ENCODE data around the gene CLEC4F.

CLEC4F gene

DNA sequence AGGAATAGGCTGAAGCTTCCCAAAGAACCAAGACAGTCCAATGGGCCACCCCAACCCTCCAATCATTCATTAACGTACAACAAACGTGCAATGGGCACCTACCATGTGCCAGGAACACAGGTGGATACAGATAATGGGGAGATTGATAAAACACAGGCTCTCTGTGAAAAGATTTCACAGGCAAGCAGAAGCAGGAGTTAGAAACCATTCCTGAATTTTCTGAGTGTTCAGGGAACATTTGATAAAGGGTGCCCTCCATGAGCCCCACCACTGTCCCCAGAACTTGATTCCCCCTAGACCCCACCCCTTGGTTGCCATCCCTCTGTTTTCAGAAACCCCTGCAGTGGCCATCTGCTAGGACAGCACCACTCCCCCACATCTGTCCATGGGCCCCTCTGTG, 13.7 kb upstream of the CLEC4F start:
- H4K8ac ChIP-seq (ENCODE audit: low read length) = no peak overlapping the region
- H3K4me3 ChIP-seq (ENCODE audit: insufficient read depth in 1 of 2, low read depth in 1 of 2, low read length in 2 of 2) = no peak overlapping the region
- no peak overlapping the region for H3K14ac ChIP-seq (ENCODE audit: low read length in 2 of 2)
- H3K4ac ChIP-seq (ENCODE audit: low read depth in 1 of 2, low read length in 2 of 2) = no peak overlapping the region
- no peaks in the 10 kb centered on the region for H3K9me3 ChIP-seq (ENCODE audit: control insufficient read depth, low read length)
- no peak overlapping the region for H2BK120ac ChIP-seq (ENCODE audit: low read depth, low read length)
- H2BK5ac ChIP-seq (ENCODE audit: low read depth, low read length, poor library complexity, severe bottlenecking) = no peak overlapping the region
- no peaks in the 10 kb centered on the region for H3K79me1 ChIP-seq (replicated peaks; ENCODE audit: low read length, poor library complexity, severe bottlenecking)
- 74% methylated on average over 2 of the region's 2 CpGs for WGBS
- no peaks in the 10 kb centered on the region for H3K36me3 ChIP-seq (ENCODE audit: control insufficient read depth in 1 of 2, insufficient read depth in 2 of 2, low read depth in 1 of 2, low read length in 2 of 2)
- H3K4me1 ChIP-seq (ENCODE audit: control insufficient read depth, insufficient read depth, low read depth, low read length) = no peaks in the 10 kb centered on the region
- H2BK15ac ChIP-seq (ENCODE audit: low read depth, poor library complexity, severe bottlenecking) = no peak overlapping the region
- no peak overlapping the region for H4K91ac ChIP-seq (ENCODE audit: low read length)
- no peak overlapping the region for H2BK12ac ChIP-seq (ENCODE audit: low read length in 2 of 2)
- H3K23ac ChIP-seq (ENCODE audit: low read length in 2 of 2) = no peak overlapping the region
- H3K27ac ChIP-seq (ENCODE audit: low read length, poor library complexity, severe bottlenecking) = no peak overlapping the region
- no peak overlapping the region for H3K9ac ChIP-seq (ENCODE audit: low read length)
- H3K27me3 ChIP-seq (ENCODE audit: control insufficient read depth in 1 of 2, insufficient read depth in 1 of 2, low read length in 2 of 2) = peaks cover 37 to 68% of the 10 kb centered on the region in 2 experiments
- DNase-seq = no peak
- no peak overlapping the region for H3K4me2 ChIP-seq (ENCODE audit: low read length, poor library complexity, severe bottlenecking)
- no peak overlapping the region for H2AFZ ChIP-seq (ENCODE audit: low read depth, low read length)
- H3K18ac ChIP-seq (ENCODE audit: low read depth in 1 of 2, low read length in 2 of 2) = no peak overlapping the region
- no peak overlapping the region for H2AK5ac ChIP-seq (ENCODE audit: low read length, severe bottlenecking)

DNA sequence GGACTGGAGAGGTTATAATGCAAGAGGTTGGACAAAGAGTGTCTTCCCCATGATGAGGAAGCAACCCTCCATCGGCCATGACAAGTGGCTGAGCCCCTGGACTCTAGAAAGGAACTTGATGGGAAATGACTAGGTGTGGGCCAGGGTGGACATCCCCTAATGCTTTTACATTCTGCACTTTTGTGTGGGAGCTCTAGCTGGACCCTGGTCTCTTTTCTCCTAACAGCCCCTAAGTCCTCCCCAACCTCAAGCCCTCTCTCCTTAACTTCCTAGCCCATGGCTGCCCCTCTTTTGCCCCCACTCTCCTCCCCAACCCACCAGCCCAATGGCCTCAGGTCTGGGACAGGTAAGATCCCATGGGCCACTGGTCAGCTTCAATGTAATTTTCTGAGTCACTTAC, 12.8 kb upstream of the CLEC4F start:
- DNase-seq = no peak
- Histone ChIP-seq H2BK5ac (ENCODE audit: low read depth, low read length, poor library complexity, severe bottlenecking) (no peak overlapping the region), H3K27ac (ENCODE audit: low read length, poor library complexity, severe bottlenecking) (no peak overlapping the region), H3K18ac (ENCODE audit: low read depth in 1 of 2, low read length in 2 of 2) (no peak overlapping the region), H2BK15ac (ENCODE audit: low read depth, poor library complexity, severe bottlenecking) (no peak overlapping the region), H3K4me1 (ENCODE audit: control insufficient read depth, insufficient read depth, low read depth, low read length) (no peaks in the 10 kb centered on the region), H3K27me3 (ENCODE audit: control insufficient read depth in 1 of 2, insufficient read depth in 1 of 2, low read length in 2 of 2) (peaks cover 40 to 64% of the 10 kb centered on the region in 2 experiments), H3K14ac (ENCODE audit: low read length in 2 of 2) (no peak overlapping the region), H3K23ac (ENCODE audit: low read length in 2 of 2) (no peak overlapping the region), H2BK120ac (ENCODE audit: low read depth, low read length) (no peak overlapping the region), H3K79me1 (replicated peaks; ENCODE audit: low read length, poor library complexity, severe bottlenecking) (no peaks in the 10 kb centered on the region), H3K36me3 (ENCODE audit: control insufficient read depth in 1 of 2, insufficient read depth in 2 of 2, low read depth in 1 of 2, low read length in 2 of 2) (no peaks in the 10 kb centered on the region), H4K8ac (ENCODE audit: low read length) (no peak overlapping the region), H3K9me3 (ENCODE audit: control insufficient read depth, low read length) (no peaks in the 10 kb centered on the region), H2BK12ac (ENCODE audit: low read length in 2 of 2) (no peak overlapping the region), H3K9ac (ENCODE audit: low read length) (no peak overlapping the region), H2AK5ac (ENCODE audit: low read length, severe bottlenecking) (no peak overlapping the region), H3K4me3 (ENCODE audit: insufficient read depth in 1 of 2, low read depth in 1 of 2, low read length in 2 of 2) (no peak overlapping the region), H3K4me2 (ENCODE audit: low read length, poor library complexity, severe bottlenecking) (no peak overlapping the region), H3K4ac (ENCODE audit: low read depth in 1 of 2, low read length in 2 of 2) (no peak overlapping the region), H4K91ac (ENCODE audit: low read length) (no peak overlapping the region), H2AFZ (ENCODE audit: low read depth, low read length) (no peak overlapping the region)
- 65% methylated on average over 1 of the region's 1 CpG for WGBS

DNA sequence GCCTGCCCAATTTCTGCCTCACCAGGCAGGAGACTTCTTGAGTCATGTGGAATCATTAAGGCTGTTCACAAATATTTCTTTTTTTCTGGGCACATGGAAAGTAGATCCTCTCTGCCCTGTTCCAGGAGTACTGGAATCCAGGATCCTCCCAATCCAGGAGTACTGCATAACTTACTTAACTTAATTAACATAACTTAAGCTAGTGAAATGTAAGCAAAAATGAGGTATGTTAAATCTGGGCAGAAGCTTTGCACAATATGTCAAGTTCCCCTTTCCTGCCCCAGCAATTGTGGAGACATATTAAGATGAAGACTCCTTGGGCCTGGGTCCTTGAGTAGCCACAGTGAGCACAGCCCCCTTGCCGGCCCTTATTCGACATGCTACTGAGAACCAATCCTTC, 12.0 kb upstream of the CLEC4F start:
- H4K91ac ChIP-seq (ENCODE audit: low read length) = no peak overlapping the region
- H3K9me3 ChIP-seq (ENCODE audit: control insufficient read depth, low read length) = no peaks in the 10 kb centered on the region
- no peaks in the 10 kb centered on the region for H3K4me1 ChIP-seq (ENCODE audit: control insufficient read depth, insufficient read depth, low read depth, low read length)
- no peak overlapping the region for H2BK12ac ChIP-seq (ENCODE audit: low read length in 2 of 2)
- no peak overlapping the region for H2BK120ac ChIP-seq (ENCODE audit: low read depth, low read length)
- no peak overlapping the region for H3K9ac ChIP-seq (ENCODE audit: low read length)
- H2BK5ac ChIP-seq (ENCODE audit: low read depth, low read length, poor library complexity, severe bottlenecking) = no peak overlapping the region
- peaks cover 39 to 60% of the 10 kb centered on the region in 2 experiments for H3K27me3 ChIP-seq (ENCODE audit: control insufficient read depth in 1 of 2, insufficient read depth in 1 of 2, low read length in 2 of 2)
- H3K79me1 ChIP-seq (replicated peaks; ENCODE audit: low read length, poor library complexity, severe bottlenecking) = no peaks in the 10 kb centered on the region
- H3K14ac ChIP-seq (ENCODE audit: low read length in 2 of 2) = no peak overlapping the region
- H3K4me2 ChIP-seq (ENCODE audit: low read length, poor library complexity, severe bottlenecking) = no peak overlapping the region
- no peak overlapping the region for H3K4me3 ChIP-seq (ENCODE audit: insufficient read depth in 1 of 2, low read depth in 1 of 2, low read length in 2 of 2)
- no peak overlapping the region for H4K8ac ChIP-seq (ENCODE audit: low read length)
- no peak overlapping the region for H2AK5ac ChIP-seq (ENCODE audit: low read length, severe bottlenecking)
- no peak overlapping the region for H2AFZ ChIP-seq (ENCODE audit: low read depth, low read length)
- no peak overlapping the region for H2BK15ac ChIP-seq (ENCODE audit: low read depth, poor library complexity, severe bottlenecking)
- no peak overlapping the region for H3K18ac ChIP-seq (ENCODE audit: low read depth in 1 of 2, low read length in 2 of 2)
- H3K23ac ChIP-seq (ENCODE audit: low read length in 2 of 2) = no peak overlapping the region
- no peak for DNase-seq
- H3K4ac ChIP-seq (ENCODE audit: low read depth in 1 of 2, low read length in 2 of 2) = no peak overlapping the region
- no peak overlapping the region for H3K27ac ChIP-seq (ENCODE audit: low read length, poor library complexity, severe bottlenecking)
- WGBS = 100% methylated on average over 2 of the region's 2 CpGs
- H3K36me3 ChIP-seq (ENCODE audit: control insufficient read depth in 1 of 2, insufficient read depth in 2 of 2, low read depth in 1 of 2, low read length in 2 of 2) = no peaks in the 10 kb centered on the region

DNA sequence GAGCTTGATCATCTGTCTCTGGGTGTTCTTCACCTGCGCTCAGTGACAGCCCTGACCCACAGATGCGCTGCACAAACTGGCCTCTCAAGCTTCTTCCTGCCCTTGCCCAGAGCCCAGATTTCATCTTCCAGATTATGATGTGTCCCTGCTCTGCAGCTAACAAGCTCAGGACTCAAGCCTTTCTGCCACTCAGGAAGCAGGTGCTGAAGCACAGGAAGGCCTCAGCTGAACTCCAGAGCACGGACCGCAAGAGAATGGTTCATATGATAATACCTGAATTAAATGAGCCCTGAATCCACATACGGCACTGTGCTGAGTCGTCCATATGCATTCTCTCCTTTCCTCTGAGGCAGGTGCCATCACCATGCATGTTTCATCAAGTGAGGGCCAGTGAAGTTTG, 11.5 kb upstream of the CLEC4F start:
- Histone ChIP-seq H3K4me2 (ENCODE audit: low read length, poor library complexity, severe bottlenecking) (no peak overlapping the region), H3K27ac (ENCODE audit: low read length, poor library complexity, severe bottlenecking) (no peak overlapping the region), H2AK5ac (ENCODE audit: low read length, severe bottlenecking) (no peak overlapping the region), H2BK120ac (ENCODE audit: low read depth, low read length) (no peak overlapping the region), H3K9ac (ENCODE audit: low read length) (no peak overlapping the region), H3K4ac (ENCODE audit: low read depth in 1 of 2, low read length in 2 of 2) (no peak overlapping the region), H3K36me3 (ENCODE audit: control insufficient read depth in 1 of 2, insufficient read depth in 2 of 2, low read depth in 1 of 2, low read length in 2 of 2) (no peaks in the 10 kb centered on the region), H3K4me3 (ENCODE audit: insufficient read depth in 1 of 2, low read depth in 1 of 2, low read length in 2 of 2) (no peak overlapping the region), H3K4me1 (ENCODE audit: control insufficient read depth, insufficient read depth, low read depth, low read length) (no peaks in the 10 kb centered on the region), H4K8ac (ENCODE audit: low read length) (no peak overlapping the region), H2BK15ac (ENCODE audit: low read depth, poor library complexity, severe bottlenecking) (no peak overlapping the region), H3K23ac (ENCODE audit: low read length in 2 of 2) (no peak overlapping the region), H3K27me3 (ENCODE audit: control insufficient read depth in 1 of 2, insufficient read depth in 1 of 2, low read length in 2 of 2) (peaks cover 34 to 56% of the 10 kb centered on the region in 2 experiments), H3K18ac (ENCODE audit: low read depth in 1 of 2, low read length in 2 of 2) (no peak overlapping the region), H4K91ac (ENCODE audit: low read length) (no peak overlapping the region), H3K79me1 (replicated peaks; ENCODE audit: low read length, poor library complexity, severe bottlenecking) (no peaks in the 10 kb centered on the region), H2BK12ac (ENCODE audit: low read length in 2 of 2) (no peak overlapping the region), H2AFZ (ENCODE audit: low read depth, low read length) (no peak overlapping the region), H3K14ac (ENCODE audit: low read length in 2 of 2) (no peak overlapping the region), H3K9me3 (ENCODE audit: control insufficient read depth, low read length) (no peaks in the 10 kb centered on the region), H2BK5ac (ENCODE audit: low read depth, low read length, poor library complexity, severe bottlenecking) (no peak overlapping the region)
- no peak for DNase-seq
- WGBS = 84% methylated on average over 6 of the region's 6 CpGs
